GM19351 (cell line): ENCODE data around the gene CEBPG.

Source experiments
- ATAC-seq: cut with Tn5 transposase; IDR thresholded peaks from one replicate; pipeline ENCODE4 v1.9.1; 2021; ENCODE audit warnings: mild to moderate bottlenecking, moderate library complexity; ENCODE audit not compliant: unreplicated experiment

CEBPG gene

DNA sequence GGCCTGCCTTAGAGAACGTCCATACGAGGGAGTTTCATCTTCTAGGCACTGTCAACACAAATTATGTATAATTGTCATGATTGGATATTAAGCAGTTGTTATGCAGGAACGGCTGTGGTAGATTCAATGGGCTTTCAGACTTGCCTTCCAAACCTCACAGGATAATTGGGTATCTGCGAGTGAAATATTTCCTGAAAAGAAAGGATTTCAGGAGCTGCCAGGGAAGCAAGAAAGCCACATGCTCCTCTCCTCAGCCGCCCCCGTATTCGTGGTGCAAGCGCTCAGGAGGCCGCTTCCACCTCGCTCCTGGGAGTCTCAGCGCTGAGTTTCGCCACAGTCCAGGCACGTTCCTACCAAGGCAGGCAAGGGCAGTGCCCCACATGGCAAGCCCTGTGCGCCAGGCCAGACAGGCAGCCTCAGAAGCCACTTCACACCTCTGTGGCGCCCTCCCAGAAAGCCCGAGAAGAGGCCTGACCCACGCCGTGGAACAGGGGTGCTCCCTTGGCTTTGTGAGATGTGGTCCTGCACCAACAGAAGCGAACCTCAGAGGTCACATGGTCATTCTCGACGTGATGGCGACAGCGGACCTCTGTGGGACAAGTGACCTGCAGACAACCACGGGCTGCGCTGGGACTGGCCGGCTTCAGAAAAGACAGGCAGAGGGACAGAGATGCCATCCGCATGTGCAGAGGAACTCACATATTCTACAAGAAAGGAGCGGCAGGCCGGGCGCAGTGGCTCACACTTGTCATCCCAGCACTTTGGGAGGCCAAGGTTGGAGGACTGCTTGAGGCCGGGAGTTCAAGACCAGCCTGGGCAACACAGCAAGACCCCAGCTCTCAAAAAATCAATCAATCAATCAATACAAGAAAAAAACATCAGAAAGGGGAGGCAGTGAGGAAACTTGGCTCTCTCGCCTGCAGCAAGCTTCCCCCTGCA is 41.4 kb downstream of the CEBPG start:
- no peak for ATAC-seq

DNA sequence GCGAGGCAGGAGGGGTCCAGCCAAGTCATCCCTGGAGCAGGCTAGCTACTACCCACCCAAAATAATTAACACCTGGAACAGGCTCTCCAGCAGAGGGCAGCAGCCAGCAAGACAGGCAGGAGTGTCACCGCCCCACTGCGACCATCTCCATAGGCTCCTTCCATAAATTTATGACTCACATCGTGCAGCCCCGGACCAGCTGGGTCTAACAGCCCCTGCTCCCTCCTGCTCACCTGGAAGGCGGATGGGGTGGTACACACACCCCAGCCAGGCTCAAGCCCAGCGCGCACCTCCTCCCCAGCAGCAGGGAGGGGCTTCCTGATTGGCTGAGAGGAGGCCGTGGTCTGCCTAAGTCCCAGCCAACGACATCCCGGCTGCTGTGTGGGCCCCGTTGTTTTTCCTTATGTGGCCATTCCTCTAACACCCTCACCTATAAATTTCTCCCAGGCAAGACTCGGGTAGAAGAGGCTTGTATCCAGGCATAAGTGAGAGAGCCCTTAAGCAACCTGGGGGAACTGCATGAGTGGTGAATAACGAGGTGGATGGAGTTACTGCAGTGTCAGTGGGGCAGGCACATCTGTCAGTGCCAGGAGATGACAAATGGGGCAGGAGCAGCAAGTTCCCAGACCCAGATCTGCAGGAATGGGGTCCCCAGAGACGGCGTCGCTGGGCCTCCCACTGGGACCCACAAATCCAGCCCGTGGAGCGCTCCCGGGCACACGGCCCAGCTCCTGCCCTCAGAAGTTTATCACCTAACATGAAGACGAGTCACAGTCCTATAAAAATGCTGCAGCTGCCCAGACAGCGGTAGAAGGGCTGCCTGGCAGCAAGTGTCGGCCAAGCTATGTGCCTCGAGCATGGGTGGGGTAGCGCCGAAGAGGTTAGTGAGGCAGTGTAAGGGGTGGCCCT is 43.1 kb downstream of the CEBPG start:
- peak; percentile 57 for ATAC-seq

DNA sequence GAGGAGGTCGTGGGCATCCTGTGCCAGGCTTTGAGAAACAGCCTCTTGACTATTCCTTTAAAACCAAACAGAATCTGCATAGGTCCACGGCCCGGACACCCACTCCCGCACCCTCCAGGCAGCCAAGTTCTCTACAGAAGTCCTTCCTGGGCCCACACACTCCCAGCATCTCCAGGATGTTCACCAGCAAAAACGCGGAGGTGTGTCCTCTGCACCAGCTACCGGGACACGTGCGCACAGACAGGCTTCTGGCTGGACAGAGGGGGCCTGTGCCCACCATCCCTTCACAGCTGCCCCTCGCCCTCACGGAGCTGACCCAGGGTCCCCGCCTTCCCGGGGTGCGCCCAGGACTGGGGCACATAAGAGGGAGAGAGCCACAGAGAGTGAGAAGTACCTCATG is 44.2 kb downstream of the CEBPG start:
- ATAC-seq: no peak

DNA sequence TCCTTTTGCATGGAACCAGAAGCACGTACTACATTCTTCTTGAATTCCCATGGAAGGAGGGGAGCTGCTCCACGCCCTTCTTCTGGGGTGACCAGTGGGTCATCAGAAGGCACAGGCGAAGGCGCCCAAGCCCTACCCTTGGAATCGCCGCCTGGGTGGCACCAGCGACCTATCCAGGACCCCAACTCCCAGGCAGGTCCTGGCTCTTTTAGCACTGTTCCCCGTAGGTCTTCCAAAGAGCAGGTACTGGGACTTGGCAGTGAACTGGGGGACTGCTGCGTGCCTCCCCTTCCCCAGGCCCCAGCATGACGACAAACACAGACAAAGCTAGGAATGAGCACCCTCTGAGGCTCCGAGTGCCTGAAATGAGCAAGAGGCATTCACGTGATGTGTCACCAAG is 45.0 kb downstream of the CEBPG start:
- no peak for ATAC-seq

DNA sequence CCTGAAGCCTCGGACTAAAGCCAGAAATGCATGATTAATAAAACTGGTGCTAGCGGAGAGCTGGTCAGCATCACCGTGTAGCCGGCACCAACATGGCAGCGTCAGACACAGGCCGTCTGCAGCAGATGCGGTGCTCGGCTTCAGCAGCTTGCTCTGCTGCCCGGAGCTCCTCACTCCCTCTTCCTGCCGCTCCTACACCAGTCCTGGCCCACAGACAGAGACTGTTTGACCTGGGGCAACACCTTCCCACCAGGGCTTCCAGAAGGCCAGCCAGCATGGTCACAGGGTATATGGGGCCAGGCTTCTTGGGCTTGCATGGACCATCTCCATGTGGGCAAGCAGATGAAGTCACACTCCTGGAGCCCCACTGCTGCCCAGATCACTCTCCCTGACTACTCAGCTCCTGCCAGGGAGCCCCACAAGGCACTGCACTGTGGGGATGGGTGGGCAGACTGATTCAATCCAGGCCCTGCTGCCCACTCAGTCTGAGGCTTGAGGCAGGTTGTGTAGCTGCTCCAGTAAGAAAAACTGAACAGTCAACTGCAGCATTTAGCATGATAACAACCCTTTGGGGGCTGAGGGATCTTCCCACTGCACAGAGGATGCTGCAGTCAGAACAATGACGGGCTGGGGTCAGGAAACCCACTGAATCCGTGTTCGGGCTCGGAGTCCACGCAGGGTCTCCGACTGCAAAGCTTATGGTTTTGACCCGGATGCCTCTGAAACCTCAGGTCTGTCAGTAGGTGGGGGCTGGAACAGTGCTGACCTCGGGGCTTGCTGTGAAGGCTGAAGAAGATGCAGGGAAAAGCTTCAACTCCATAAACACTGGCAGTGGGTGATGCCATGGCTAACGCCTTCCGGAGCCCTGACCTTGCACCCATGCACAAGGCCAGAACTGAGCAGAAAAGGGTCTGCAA is 45.6 kb downstream of the CEBPG start:
- ATAC-seq: no peak

DNA sequence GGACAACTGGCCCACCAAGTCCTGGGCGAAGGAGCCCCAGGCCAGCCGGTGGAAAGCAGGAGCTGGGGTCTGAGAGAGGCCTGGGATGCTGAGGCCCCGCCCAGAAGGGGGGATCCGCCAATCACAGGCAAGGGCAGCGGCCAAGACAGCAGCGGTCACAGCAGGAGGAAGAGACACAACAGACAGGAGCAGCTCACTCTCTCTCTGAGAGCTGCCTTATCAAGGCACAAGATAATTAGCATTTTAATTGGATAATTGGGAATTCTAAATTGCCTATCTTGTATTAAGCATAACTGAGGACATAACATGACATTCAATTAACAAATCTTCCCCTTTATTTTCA is 46.2 kb downstream of the CEBPG start:
- no peak for ATAC-seq

DNA sequence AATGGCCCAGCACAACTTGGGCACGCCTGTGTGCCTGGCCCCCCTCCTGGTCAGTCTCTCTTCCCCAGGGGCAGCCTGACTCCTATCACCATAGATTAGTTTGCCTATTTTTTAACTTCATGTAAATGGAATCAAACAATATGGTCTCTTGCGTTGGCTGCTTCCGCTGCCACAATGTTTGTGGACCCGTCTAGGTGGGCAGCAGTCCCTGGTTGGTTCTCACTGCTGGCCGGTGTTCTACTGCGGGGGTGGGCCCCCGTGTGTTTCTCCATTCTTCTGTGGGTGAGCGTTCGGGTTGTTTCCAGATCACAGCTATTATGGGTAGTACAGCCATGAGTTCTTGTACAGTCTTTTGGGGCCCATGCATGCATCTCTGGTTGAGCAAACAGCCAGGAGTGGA is 47.3 kb downstream of the CEBPG start:
- ATAC-seq: no peak

DNA sequence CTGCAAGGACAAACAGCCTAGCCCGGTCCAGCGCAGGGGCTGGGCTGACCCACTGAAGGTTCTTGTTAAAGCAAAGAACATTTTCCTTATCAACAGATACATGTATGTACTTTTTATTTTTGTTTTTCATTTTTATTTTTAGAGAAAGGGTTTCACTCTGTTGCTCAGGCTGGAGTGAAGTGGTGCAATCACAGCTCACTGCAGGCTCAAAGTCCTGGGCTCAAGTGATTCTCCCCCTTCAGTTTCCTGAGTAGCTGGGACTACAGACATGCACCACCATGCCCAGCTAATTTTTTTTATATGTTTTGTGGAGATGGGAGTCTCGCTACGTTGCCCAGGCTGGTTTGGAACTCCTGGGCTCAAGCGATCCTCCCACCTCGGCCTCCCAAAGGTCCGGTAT is 47.9 kb downstream of the CEBPG start:
- no peak for ATAC-seq

DNA sequence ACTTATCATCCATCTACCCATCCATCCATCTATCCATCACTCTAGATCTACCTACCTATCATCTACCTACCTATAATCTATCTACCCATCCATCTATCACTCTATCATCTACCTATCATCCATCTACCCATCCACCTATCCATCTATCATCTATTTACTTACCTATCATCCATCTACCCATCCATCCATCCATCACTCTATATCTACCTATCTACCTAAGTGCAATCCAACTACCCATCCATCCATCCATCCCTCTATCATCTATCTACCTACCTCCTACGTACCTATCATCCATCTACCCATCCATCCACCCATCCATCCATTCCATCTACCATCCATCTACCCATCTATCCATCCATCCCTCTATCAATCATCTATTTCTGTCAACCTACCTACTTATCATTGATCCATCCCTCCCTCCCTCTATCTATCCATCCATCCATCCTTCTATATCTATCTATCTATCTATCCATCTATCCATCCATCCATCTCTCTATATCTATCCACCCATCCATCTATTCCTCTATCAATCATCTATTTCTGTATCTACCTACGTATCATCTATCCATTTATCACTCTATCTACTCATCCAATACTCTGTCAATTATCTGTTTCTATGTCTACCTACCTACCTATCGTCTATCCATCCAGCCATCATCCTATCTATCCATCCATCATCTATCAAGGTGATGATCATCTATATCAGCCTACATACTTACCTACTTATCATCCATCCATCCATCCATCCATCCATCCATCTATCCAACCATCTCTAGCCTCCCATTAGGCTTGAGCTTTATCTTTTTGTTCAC is 49.1 kb downstream of the CEBPG start:
- ATAC-seq: no peak

DNA sequence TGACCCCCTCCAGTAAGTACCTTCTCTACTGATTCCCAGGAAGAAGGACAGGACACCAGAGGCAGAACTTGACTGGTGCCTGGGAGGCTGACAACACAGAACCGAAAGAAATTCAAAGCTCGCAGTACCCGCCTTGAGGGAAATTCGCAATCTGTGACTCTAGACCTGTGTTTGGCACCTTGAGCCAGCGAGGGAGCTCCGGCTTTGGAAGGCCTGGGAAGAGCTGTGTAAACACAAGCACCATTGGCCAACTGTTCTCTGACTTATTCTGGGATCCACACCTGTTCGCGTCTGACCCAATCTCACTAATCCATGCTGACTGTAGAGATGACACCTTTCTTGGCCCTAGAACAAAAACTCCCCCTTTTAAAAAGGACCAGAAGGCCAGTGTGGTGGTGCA is 50.7 kb downstream of the CEBPG start:
- no peak for ATAC-seq

DNA sequence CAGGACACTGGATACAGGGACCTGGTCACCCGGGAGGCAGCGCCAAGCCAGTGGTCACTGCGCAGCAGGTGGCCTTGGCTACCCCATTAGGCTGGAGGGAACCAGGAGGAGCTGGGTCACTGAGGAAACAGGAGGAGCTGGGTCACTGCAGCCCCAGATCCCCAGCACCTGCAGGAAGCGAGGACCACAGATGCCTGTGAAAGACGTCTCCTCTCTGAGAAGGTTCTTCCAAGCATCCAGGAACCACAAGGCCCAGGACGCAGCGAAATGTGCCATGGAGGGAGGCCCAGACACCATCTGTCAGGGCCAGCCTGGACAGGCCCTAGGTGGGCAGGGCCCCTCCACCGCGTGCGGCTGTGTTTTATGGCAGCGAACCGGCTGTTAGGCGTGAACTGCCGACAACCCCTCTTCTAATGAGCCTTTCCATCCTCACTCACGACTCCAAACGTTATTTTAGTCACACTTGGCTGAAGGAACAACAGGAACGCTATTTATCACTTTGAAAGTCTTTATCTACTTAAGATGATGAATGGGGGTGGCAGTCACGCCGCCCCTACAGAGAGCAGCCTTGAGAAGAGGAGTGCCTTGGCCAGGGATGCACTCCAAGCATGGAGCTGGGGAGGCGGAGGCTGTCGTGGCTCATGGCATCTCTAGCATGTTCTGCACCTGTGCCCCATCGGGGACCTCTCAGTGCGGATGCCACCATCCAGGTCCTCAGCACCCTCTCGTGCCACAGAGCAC is 53.3 kb downstream of the CEBPG start:
- ATAC-seq: no peak

DNA sequence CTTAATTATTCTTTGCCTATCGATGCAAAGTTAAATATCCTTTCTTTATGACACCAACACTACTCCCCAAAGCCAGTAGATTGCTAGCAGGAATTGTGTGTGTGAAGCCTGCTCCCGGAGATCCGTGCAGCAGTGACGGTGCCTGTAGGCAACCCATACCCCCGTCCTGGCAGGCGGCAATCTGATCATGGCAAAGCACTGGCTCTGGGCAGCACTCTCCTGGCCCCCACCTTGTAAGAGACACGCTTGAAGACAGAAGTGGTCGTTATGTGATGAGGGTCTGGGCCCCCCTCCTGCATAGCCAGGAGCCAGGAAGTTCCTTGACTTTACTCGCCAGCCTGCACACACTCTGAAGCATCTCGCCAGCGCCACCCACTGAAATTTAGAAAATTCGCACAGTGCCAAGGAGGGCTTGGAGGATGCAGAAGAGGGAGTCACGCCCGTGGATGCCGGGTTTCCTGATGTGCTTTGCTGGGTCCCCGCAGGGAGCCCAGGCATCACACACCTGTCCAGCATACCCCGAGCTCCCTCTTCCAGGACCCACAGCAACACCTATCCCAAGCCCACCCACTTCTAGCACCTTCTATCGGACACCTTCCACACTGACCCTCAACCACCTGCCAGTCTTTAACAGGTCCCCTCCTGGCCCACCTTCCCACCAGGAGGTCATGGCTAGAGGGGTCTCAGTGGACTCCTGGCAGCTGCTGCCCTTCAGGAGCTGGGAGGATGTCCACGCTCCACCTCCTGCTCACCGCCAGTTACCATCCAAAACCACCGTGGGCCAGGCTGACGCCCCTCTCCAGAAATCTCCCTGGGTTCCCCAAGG is 54.5 kb downstream of the CEBPG start:
- ATAC-seq: no peak

DNA sequence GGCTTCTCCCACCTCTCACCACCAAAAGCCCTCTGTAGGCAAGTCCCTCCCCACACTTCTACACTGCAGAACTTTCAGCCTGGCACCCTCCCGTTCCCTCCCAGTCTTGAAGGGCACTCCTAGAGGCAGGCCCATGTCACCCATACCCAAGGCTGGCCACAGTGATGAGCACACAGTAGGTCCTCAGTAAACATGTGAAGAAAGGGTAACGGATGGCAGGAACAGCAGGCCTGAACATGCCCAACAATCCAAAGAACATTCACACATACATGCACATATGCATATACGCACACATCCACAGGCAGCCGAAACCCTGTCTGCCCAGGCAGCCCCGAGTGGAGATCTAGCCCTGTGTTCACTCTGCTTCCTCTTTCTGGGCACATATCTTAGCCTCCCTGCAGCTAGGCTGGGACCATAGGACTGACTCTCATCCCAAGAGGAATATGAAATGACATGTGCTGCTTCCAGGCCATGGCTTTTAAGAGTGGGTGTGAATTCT is 55.2 kb downstream of the CEBPG start:
- ATAC-seq: no peak

DNA sequence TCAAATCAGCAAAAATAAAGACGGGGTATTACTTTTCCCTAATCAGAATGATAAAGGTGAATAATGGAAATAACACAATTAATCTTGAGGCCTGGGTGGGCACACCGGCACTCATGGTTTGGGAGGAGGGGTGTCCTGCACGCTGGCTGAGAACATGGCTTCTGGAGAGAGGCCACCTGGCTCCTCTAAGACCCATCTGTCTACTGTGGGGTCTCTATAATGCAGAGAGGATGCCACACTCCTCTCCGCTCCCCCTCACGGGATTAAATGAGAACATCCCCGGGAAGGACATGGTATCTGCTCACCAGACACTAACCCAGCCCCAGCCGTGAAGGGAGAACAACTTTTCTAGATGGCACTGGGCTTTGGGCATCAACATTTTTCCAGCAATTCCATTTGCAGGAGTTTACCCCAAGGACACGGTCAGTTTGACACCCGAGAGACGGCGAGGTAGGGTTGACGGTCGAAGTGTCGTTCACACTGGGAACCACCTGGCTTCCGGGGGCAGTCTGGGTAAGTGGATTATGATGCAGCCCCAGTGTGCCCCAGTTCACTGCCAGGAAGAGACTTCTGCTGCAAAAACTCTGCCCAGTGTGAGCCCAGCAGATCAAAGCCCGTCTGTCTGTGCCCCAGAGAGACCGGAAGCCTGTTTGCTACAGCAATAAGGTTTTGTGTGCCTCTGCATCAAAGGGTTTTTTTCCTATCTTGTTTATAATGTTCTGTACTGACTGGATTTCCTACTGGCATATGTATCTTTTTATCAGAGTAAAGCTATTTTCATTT is 56.6 kb downstream of the CEBPG start:
- no peak for ATAC-seq

DNA sequence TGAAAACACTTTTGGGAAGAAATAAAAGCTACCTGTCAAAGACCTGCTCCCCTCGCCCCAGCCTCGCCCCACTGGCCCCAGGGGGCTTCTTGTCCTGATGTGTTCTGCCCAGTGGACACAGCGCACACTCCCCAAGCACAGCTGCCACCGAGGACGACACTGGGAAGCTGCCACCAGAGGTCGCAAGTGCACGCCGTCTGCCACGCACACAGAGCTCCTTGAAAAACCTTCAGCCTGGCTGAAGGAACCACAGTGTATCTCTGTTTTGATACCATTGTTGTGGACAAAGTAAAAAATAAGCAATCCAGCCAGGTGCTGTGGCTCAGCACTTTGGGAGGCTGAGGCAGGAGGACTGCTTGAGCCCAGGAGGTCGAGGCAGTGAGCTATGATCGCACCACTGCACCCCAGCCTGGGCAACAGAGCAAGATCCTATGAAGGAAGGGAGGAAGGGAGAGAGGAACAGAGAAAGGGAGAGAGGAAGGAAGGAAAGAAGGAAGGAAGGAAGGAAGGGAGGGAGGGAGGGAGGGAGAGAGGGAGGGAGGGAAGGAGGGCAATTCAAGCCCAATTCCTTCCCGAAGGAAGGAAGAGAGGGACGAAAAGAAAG is 57.3 kb downstream of the CEBPG start:
- peak; percentile 68 for ATAC-seq

DNA sequence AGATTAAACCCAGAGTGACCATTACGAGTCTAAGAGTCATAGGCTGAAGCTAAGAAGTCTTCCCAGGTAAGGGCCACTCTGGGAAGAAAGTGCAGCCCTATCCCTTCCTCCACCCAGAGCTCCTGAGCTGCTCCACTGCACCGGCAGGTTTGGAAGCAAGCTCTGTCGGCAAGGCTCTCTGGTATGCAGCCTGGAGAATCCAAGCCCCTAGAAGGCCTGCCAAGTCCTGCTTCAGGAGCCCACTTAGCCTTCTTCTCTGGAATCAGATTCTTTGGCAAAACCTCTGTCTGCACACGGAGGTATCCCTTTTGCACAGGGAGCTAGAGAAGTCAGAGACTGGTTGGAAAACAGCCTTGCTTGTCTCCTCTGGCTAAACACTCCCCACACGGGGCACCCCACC is 58.5 kb downstream of the CEBPG start:
- no peak for ATAC-seq
